Stimulated activated CD4-positive, alpha-beta T cell treated with anti-CD3 and anti-CD28 coated beads, Interleukin-2, amount 100 ng/mL, for 48 hours (primary cell): Measurements from ENCODE around the gene YTHDC1.
"Not testable (repeated sequence)": the region's sequence is repeated elsewhere in the genome, so short reads cannot be mapped to it uniquely, and the experiment has no call there.

Source experiments
- DNase-seq, 2 donors: peaks; one replicate each; pipeline ENCODE4 v3.0.0-alpha.2; 2020

The YTHDC1 gene

GRCh38 chr4:68349649-68350360 is at the start of gene YTHDC1:
TSS of gene YTHDC1 (minus strand) at chr4:68350090. CDS start at chr4:68349753, 337 bp downstream.
- peak; percentile 88 to 93 for DNase-seq

DNA sequence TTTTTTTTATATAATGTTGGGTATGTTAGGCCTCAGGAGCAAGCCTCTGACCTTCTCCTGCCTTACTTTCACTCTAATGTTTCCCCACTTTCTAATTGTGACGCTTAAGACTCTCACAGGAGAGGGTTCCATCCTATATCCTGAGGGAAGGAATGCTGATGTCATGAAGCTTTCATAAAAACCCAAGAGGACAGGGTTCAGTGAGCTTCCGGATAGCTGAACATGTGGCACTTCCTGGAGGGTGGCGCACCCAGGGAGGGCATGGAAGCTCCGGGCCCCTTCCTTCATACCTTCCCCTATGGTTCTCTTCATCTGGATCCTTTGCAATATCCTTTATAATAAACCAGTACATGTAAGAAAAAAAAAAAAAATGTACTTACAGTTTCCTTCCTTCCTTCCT is 49.4 kb upstream of the YTHDC1 start:
- DNase-seq = no peak

DNA sequence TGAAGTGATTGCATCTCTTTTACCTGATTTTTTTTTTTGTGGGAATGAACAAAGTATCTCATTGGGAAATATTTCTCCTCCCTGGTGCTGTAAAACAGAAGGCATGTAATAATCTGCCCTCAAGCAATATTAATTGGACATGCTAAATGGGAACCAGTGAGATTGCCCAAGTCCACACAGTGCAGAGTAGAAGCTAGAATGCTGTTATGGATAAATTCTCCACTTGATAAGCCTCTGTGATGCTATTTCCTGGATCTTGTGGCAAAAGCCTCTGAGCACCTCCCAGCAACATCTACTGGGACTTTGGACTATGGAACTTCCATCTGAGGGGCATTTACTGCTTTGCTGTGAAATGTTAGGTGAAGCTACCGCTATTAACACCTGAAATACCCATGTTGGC is 46.9 kb upstream of the YTHDC1 start:
- DNase-seq = no peak

DNA sequence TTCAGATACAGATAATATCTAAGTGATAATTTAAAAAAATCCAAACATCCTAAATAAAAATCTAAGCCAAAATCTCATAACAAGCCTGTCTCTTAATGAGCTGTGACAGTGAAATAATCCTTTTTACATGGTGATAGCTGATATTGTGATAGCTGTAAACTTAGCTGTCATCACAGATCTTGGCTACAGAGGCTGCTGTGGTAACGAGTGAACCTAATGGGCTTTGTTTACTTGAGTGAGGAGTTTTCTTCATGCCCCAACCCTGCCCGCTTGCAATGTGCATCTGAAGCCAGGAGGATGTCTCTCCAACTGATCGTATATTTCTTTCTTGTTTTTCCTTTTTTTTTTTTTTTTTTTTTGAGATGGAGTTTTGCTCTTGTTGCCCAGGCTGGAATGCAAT is 41.5 kb upstream of the YTHDC1 start:
- DNase-seq = no peak

GRCh38 chr4:68390205-68390935 is 40.5 kb upstream of the YTHDC1 start:
- no peak for DNase-seq

- not testable (repeated sequence) for DNase-seq
Observed at GRCh38 chr4:68389386-68389913, 39.6 kb upstream of the YTHDC1 start.

GRCh38 chr4:68388347-68388865 is 38.5 kb upstream of the YTHDC1 start:
- DNase-seq = no peak

GRCh38 chr4:68385267-68385666 is 35.4 kb upstream of the YTHDC1 start:
- DNase-seq = no peak

DNA sequence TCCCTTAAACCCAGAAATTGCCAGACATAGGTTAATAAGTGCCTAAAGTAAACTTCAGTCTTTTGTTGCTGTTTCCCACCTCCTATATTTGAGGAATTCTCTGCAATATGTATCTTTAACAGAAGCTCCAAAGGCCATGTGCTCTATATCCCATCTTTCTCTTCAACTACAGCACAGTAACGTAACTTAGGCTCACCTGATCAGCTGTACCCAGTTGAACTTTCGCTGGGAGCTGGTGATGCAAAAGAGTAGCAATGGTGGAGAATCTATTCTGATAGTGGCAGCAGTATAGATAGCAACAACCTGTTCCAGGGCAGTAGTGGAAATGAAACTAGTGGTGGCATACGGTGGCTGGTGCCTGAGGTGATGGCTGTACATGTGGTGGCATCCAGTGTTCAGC is 33.2 kb upstream of the YTHDC1 start:
- no peak for DNase-seq

DNA sequence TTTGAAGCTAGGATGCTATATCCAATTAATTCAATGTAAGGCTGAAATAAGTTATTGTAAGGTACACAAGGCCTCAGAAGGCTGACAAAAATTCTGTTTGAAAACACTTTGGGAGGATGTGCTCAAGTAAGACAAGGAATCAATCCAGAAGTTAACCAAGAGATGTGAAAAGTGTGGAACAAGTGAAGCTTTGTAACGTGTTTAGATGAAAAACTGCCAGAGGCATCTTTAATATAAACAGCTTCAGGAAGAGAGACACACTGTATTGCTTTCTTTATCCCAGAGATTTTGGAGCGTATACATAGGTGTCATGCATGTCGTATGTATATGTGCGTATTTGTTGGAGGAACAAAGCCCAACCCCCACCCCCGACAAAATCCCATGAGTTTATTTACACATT is 28.3 kb upstream of the YTHDC1 start:
- DNase-seq = no peak

DNA sequence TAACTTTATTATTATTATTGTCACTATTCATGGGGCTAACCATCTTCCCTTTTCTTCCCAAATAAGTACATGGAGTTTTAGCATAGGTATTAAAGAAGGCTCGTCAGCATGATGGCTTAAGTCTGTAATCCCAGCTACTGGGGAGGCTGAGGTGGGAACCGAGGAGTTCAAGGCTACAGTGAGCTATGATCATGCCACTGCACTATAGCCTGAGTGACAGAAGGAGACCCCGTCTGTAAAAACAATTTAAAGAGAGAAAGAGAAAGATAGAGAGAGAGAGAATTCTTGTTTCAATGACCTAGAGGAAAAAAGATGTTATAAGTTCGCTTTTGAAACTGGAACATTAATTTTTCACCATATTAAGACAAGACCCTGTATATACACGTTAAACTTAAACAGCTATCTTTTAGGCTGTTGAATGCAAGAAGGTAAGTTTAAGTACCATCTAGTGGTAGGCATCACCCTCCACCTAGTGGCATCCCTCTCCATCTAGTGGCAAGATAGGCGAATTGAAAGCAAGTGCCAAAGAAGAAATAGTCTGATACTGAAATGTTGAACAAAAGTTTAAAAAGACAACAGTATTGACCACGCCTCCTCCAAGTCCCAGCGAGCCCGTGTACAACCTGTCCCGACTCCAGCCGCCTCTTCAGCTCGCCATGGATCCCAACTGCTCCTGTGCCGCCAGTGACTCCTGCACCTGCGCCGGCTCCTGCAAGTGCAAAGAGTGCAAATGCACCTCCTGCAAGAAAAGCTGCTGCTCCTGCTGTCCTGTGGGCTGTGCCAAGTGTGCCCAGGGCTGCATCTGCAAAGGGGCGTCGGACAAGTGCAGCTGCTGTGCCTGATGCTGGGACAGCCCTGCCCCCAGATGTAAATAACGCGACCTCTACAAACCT is 26.0 kb upstream of the YTHDC1 start:
- peak; percentile 12 to 17 for DNase-seq

DNA sequence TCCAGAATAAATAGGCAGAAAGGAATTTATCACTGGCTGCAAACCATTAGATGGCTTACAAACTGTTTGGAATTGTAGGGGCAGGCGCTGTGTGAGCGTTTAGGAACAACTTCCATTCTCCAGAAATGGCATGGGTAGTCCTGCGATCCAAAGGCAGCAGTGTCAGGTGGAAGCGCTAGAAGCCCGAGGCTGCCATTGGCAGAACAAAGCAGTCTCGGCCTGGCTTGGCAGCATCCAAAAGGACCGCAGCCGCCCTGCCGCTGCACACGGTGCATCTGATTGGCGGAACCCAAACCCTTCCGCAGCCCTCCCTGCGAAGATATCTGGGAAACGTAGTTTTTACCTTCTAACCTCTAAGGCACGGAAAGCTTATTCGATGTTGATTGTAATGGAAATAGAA is 23.6 kb upstream of the YTHDC1 start:
- DNase-seq = peak; percentile 36 to 48

GRCh38 chr4:68372588-68372987 is 22.7 kb upstream of the YTHDC1 start:
- no peak for DNase-seq

GRCh38 chr4:68369142-68369805 is 19.4 kb upstream of the YTHDC1 start:
- no peak for DNase-seq

- no peak for DNase-seq
Observed at GRCh38 chr4:68368691-68369131, 18.8 kb upstream of the YTHDC1 start.

GRCh38 chr4:68367835-68368234 is 17.9 kb upstream of the YTHDC1 start:
- no peak for DNase-seq

GRCh38 chr4:68366600-68366999 is 16.7 kb upstream of the YTHDC1 start:
- no peak for DNase-seq

DNA sequence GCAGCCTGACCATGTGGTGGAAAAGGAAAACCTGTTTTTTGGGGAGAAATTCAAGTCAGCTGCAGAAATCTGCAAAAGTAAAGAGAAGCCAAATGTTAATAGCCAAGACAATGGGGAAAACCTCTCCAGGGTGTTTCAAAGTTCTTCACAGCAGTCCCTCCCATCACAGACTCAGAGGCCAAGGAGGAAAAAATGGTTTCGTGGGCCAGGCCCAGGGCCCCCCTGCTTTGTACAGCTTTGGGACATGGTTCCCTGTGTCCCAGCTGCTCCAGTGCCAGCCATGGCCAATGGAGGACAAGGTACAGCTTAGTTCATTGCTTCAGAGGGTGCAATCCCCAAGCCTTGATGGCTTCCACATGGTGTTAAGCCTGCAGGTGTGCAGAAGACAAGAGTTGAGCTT is 15.2 kb upstream of the YTHDC1 start:
- no peak for DNase-seq

DNA sequence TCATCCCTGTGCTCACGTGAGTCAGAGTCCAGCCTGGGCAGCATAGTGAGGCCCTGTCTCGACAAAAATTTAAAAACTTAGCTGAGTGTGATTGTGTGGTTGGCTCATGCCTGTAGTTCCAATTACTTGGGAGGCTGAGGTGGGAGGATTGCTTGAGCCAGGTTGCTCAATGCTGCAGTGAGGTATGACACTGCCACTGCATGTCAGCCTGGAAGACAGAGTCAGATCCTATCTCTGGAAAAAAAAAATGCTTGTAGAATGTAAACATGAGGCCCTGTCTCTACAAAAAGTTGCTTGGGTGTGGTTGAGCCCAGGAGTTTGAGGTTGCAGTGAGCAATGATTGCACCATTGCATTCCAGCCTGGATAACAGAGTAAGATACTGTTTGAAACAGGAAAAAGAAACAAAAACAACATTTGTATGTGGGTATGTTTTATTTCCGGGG is 11.3 kb upstream of the YTHDC1 start:
- no peak for DNase-seq

- no peak for DNase-seq
Observed at GRCh38 chr4:68360231-68360968, 10.5 kb upstream of the YTHDC1 start.

DNA sequence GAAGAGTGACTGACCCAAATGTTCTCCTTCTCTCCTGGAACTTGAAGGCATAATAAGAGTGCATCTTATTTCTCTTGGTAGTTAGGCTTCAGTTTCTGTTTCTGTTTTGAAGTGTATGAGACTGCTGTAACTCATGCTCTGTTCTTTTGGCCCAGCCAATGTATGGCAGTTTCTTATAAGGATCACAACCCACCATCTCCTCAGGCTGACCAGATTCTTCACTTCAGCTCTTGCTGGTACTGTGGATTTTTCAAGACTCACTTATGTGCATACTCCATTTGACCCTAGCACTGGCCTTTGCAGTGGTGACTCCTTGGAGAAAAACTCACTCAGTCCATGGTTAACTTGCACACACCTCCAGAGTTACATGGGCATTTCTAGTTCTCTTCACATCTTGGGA is 9.6 kb upstream of the YTHDC1 start:
- no peak for DNase-seq

DNA sequence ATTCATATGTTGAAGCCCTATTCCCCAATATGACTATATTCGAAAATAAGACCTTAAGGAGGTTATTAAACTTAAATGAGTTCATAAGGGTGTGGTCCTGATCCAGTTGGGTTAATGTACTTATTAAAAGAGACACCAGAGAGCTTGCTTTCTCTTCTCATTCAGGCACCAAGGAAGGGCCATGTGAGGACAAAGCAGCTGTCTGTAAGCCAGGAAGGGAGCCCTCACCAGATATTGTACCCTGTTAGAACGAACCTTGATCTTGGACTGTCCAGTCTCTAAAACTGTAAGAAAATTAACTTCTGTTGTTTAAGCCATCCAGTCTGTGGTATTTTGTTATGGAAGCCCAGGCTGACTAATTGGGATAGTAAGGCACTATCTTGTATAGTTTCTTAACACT is 9.1 kb upstream of the YTHDC1 start:
- no peak for DNase-seq
